ENCODE data around the gene NHLRC4.

NHLRC4 gene

GRCh38 chr16:553601-554296 lies 13.1 kb upstream of the NHLRC4 start:
- no peak for DNase-seq

GRCh38 chr16:554297-554621 lies 12.5 kb upstream of the NHLRC4 start:
- DNase-seq: no peak

GRCh38 chr16:554640-555365 lies 12.0 kb upstream of the NHLRC4 start:
- DNase-seq: no peak

- no peak for DNase-seq
Observed at GRCh38 chr16:555528-556473, 11.0 kb upstream of the NHLRC4 start.

GRCh38 chr16:556474-557173 lies 10.2 kb upstream of the NHLRC4 start:
- DNase-seq: no peak

- DNase-seq: no peak
Observed at GRCh38 chr16:557463-558297, 9.1 kb upstream of the NHLRC4 start.

GRCh38 chr16:558298-559020 lies 8.3 kb upstream of the NHLRC4 start:
- DNase-seq: no peak

- DNase-seq: no peak
Observed at GRCh38 chr16:559021-559380, 7.8 kb upstream of the NHLRC4 start.

- DNase-seq: no peak
Observed at GRCh38 chr16:559411-560203, 7.2 kb upstream of the NHLRC4 start.

- no peak for DNase-seq
Observed at GRCh38 chr16:560204-560700, 6.6 kb upstream of the NHLRC4 start, which contains the start of gene PRR35. Gene PRR35, plus strand, starts transcription at chr16:560394. Its CDS starts 2,901 bp downstream, at chr16:563295.

- DNase-seq: no peak
Observed at GRCh38 chr16:560701-561412, 5.9 kb upstream of the NHLRC4 start.

- no peak for DNase-seq
Observed at GRCh38 chr16:561413-561794, 5.4 kb upstream of the NHLRC4 start.

- DNase-seq: no peak
Observed at GRCh38 chr16:561957-562938, 4.6 kb upstream of the NHLRC4 start.

- no peak for DNase-seq
Observed at GRCh38 chr16:563072-563644, 3.6 kb upstream of the NHLRC4 start.

- DNase-seq: no peak
Observed at GRCh38 chr16:564690-565418, 2.0 kb upstream of the NHLRC4 start.

GRCh38 chr16:565419-566330 lies 1.1 kb upstream of the NHLRC4 start:
- no peak for DNase-seq

Data from stimulated activated CD4-positive, alpha-beta T cell treated with anti-CD3 and anti-CD28 coated beads, Interleukin-4, amount 100 ng/mL, for 4 hours (primary cell).